Muscle of leg (tissue), 11 donors: Measurements from ENCODE around the gene POLD2. TPM values are rescaled to one million over a fixed set of nuclear protein-coding genes. Genes with fewer than 3 reads are reported as not detected.

Source experiments
- DNase-seq: peaks from one replicate; pipeline ENCODE4 v3.0.0; 2013
- H3K27ac ChIP-seq: one replicate; pipeline ENCODE4 v1.5.1; 2013; ENCODE audit warnings: mild to moderate bottlenecking, low read length, control low read depth
- H3K27me3 ChIP-seq: one replicate; pipeline ENCODE4 v1.6.1; 2013; ENCODE audit warnings: low read length; ENCODE audit not compliant: control insufficient read depth, insufficient read depth
- H3K36me3 ChIP-seq: one replicate; pipeline ENCODE4 v1.6.1; 2013; ENCODE audit warnings: low read length; ENCODE audit not compliant: control insufficient read depth, insufficient read depth
- H3K4me1 ChIP-seq: one replicate; pipeline ENCODE4 v1.6.1; 2013; ENCODE audit warnings: low read length; ENCODE audit not compliant: control insufficient read depth, insufficient read depth
- H3K4me3 ChIP-seq: one replicate; pipeline ENCODE4 v1.5.1; 2013; ENCODE audit warnings: low read length, control low read depth
- H3K9me3 ChIP-seq: replicated peaks from 2 replicates; pipeline ENCODE4 v1.6.1; 2013; ENCODE audit warnings: low read depth, low read length; ENCODE audit not compliant: control insufficient read depth
- WGBS: methylation state at CpG from one replicate; pipeline ENCODE4 v1.1.5; 2013; ENCODE audit warnings: missing lambda C conversion rate; ENCODE audit not compliant: insufficient coverage; 5-methylcytosine and 5-hydroxymethylcytosine counted together
- polyA plus RNA-seq, 8 donors: library from polyadenylated mRNA; unstranded; fragments of 120-200 nt; gene quantifications; one replicate each; pipeline versions ENCODE4 v1.2.1 to v1.2.3, GENCODE V29; 2013; ENCODE audit warnings: inconsistent platforms in 1 of 8, low replicate concordance in 1 of 8; ENCODE audit not compliant: insufficient read length in 8 of 8, insufficient read depth in 1 of 8
- total RNA-seq: library from RNA; stranded (reverse); fragments of 120-200 nt; gene quantifications from one replicate; pipeline ENCODE4 v1.2.4, GENCODE V29; 2013

The POLD2 gene
- total and polyA plus RNA-seq, 9 donors = 60.3 to 93.9 (median 81.7) TPM

GRCh38 chr7:44064791-44065430 is 58.4 kb downstream of the POLD2 start:
- Histone ChIP-seq H3K9me3 (no peaks in the 10 kb centered on the region), H3K27ac (peak overlapping the region; percentile 77), H3K27me3 (peaks cover 26% of the 10 kb centered on the region), H3K4me3 (peak overlapping the region; percentile 54), H3K36me3 (peaks cover 30% of the 10 kb centered on the region), H3K4me1 (peaks cover 50% of the 10 kb centered on the region)
- 11% methylated on average over 28 of the region's 33 CpGs for whole genome bisulfite sequencing
- DNase-seq = no peak

Other genes with a start within 250 kb of the POLD2 start
- gene URGCP, start 217.0 kb downstream of the POLD2 start, total RNA-seq = 20.7 TPM
- 10 to 100 TPM; 16.1 to 23.6 (median 20.1) TPM for gene URGCP, start 217.0 kb downstream of the POLD2 start, polyA plus RNA-seq
- 18.1 TPM for gene UBE2D4, start 197.1 kb downstream of the POLD2 start, total RNA-seq
- gene UBE2D4, start 197.1 kb downstream of the POLD2 start, polyA plus RNA-seq = 10 to 100 TPM; 14.6 to 19.9 (median 17.6) TPM
- not detected for gene SPDYE1, start 125.7 kb downstream of the POLD2 start, total RNA-seq
- gene SPDYE1, start 125.7 kb downstream of the POLD2 start, polyA plus RNA-seq = 1 to 10 TPM in 2 of 8 donors, under 1 TPM in 6; 0.18 to 2.0 (median 0.60) TPM
- 45.4 TPM for gene DBNL, start 78.8 kb downstream of the POLD2 start, total RNA-seq
- gene DBNL, start 78.8 kb downstream of the POLD2 start, polyA plus RNA-seq = 10 to 100 TPM; 41.8 to 58.8 (median 48.0) TPM
- gene PGAM2, start 58.0 kb downstream of the POLD2 start, total RNA-seq = 412 TPM
- gene PGAM2, start 58.0 kb downstream of the POLD2 start, polyA plus RNA-seq = 100 to 1,000 TPM; 116 to 376 (median 255) TPM
- gene POLM, start 41.0 kb downstream of the POLD2 start, total RNA-seq = 9.4 TPM
- 10 to 100 TPM in 7 of 8 donors, 1 to 10 TPM in 1; 9.9 to 18.7 (median 13.7) TPM for gene POLM, start 41.0 kb downstream of the POLD2 start, polyA plus RNA-seq
- gene AEBP1, start 19.2 kb downstream of the POLD2 start, total RNA-seq = 74.0 TPM
- 100 to 1,000 TPM in 4 of 8 donors, 10 to 100 TPM in 4; 64.8 to 152 (median 102) TPM for gene AEBP1, start 19.2 kb downstream of the POLD2 start, polyA plus RNA-seq
- 13.0 TPM for gene MYL7, start 17.8 kb upstream of the POLD2 start, total RNA-seq
- gene MYL7, start 17.8 kb upstream of the POLD2 start, polyA plus RNA-seq = 10 to 100 TPM in 2 of 8 donors, 1 to 10 TPM in 5, under 1 TPM in 1; 0.70 to 12.9 (median 5.9) TPM
- 4.4 TPM for gene GCK, start 65.9 kb upstream of the POLD2 start, total RNA-seq
- 1 to 10 TPM; 3.2 to 9.5 (median 5.5) TPM for gene GCK, start 65.9 kb upstream of the POLD2 start, polyA plus RNA-seq
- 37.9 TPM for gene YKT6, start 77.4 kb upstream of the POLD2 start, total RNA-seq
- gene YKT6, start 77.4 kb upstream of the POLD2 start, polyA plus RNA-seq = 10 to 100 TPM; 69.5 to 77.2 (median 73.0) TPM
- gene CAMK2B, start 202.0 kb upstream of the POLD2 start, total RNA-seq = 5.9 TPM
- gene CAMK2B, start 202.0 kb upstream of the POLD2 start, polyA plus RNA-seq = 10 to 100 TPM in 5 of 8 donors, 1 to 10 TPM in 3; 3.1 to 13.9 (median 11.1) TPM